GM06990 (cell line): ENCODE measurements around the gene ADAMTS12.
"Not testable (repeated sequence)": the region's sequence is repeated elsewhere in the genome, so short reads cannot be mapped to it uniquely, and the experiment has no call there.

Experiments used
- DNase-seq: peaks from one replicate; pipeline ENCODE4 v3.0.0-alpha.2; 2011; ENCODE audit not compliant: insufficient read length; ENCODE audit errors: extremely low read depth
- H3K27me3 ChIP-seq: replicated peaks from 2 replicates; pipeline ENCODE4 v1.6.0; 2011; ENCODE audit warnings: low read length; ENCODE audit not compliant: control insufficient read depth, insufficient read depth
- H3K36me3 ChIP-seq: 2 replicates; pipeline ENCODE4 v1.5.1; 2011; ENCODE audit warnings: low read length; ENCODE audit not compliant: control insufficient read depth, insufficient read depth
- H3K4me3 ChIP-seq: replicated peaks from 2 replicates; pipeline ENCODE4 v1.5.1; 2011; ENCODE audit warnings: low read depth, mild to moderate bottlenecking, control low read depth, low read length
- TF ChIP-seq, protein P1 (sequence below): IDR thresholded peaks from 2 replicates; pipeline ENCODE4 v1.5.1; 2011; ENCODE audit warnings: low read length, control low read depth, mild to moderate bottlenecking, inconsistent platforms; ENCODE audit not compliant: insufficient read depth, poor library complexity, severe bottlenecking

The ADAMTS12 gene

DNA sequence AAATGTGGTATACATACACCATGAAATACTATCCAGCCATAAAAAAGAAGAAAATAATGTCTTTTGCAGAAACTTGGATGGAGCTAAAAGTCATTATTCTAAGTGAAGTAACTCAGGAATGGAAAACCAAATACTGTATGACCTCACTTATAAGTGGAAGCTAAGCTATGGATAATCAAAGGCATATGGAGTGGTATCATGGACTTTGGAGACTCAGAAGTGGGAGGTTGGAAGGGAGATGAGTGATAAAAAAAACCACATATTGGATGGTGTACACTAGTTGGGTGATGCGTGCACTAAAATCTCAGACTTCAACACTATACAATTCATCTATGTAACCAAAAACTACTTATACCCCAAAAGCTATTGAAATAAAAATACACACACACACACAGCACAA, 24.5 kb downstream of the ADAMTS12 start:
- no peaks in the 10 kb centered on the region for H3K36me3 ChIP-seq
- no peak overlapping the region for H3K4me3 ChIP-seq
- no peak for DNase-seq
- H3K27me3 ChIP-seq = no peaks in the 10 kb centered on the region
- TF ChIP-seq, protein P1, sequence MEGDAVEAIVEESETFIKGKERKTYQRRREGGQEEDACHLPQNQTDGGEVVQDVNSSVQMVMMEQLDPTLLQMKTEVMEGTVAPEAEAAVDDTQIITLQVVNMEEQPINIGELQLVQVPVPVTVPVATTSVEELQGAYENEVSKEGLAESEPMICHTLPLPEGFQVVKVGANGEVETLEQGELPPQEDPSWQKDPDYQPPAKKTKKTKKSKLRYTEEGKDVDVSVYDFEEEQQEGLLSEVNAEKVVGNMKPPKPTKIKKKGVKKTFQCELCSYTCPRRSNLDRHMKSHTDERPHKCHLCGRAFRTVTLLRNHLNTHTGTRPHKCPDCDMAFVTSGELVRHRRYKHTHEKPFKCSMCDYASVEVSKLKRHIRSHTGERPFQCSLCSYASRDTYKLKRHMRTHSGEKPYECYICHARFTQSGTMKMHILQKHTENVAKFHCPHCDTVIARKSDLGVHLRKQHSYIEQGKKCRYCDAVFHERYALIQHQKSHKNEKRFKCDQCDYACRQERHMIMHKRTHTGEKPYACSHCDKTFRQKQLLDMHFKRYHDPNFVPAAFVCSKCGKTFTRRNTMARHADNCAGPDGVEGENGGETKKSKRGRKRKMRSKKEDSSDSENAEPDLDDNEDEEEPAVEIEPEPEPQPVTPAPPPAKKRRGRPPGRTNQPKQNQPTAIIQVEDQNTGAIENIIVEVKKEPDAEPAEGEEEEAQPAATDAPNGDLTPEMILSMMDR = no peak

DNA sequence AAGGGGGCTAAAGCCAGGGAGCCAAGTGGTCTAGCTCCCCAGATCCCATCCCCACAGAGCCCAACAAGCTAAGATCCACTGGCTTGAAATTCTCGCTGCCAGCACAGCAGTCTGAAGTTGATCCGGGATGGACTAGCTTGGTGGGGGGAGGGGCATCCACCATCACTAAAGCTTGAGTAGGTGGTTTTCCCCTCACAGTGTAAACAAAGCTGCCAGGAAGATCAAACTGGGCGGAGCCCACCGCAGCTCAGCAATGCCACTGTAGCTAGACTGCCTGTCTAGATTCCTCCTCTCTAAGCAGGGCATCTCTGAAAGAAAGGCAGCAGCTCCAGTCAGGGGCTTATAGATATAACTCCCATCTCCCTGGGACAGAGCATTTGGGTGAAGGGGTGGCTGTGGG, 32.6 kb downstream of the ADAMTS12 start:
- H3K4me3 ChIP-seq = peak overlapping the region; percentile 27; the same call in 1 of the 2 replicates
- H3K27me3 ChIP-seq, H3K36me3 ChIP-seq, DNase-seq: not testable (repeated sequence)

DNA sequence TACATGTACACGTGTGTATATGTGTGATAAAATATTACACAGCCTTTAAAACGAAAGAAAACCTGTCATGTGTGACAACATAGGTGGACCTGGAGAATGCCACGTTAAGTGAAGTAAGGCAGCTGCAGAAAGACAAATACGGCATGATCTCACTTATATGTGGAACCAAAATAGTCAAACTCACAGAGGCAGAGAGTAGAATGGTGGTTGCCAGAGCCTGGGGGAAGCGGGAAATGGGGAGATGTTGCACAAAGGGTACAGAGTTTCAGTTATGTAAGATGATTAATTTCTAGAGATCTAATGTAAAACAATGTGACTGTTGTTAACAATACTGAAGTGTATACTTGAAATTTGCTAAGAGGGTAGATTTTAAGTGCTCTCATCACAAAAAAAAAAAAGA, 34.8 kb downstream of the ADAMTS12 start:
- H3K27me3 ChIP-seq = no peaks in the 10 kb centered on the region

DNA sequence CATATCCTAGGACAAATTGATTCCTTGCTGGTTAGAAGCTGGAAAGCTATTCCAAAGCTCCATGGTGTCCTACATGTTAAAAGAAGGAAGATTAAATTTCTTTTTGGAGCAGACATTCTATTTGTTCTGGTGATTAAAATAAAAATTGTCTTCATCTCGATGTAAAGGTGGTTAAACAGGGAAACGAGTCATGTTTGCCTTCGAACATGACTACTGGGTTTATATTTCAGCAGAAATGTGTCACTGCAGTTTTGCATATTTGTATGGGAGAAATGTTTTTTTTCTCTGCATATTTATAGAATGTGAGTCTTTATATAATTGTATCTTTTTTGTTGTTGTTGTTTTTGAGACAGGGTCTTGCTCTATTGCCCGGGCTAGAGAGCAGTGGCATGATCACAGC, 36.4 kb downstream of the ADAMTS12 start:
- Histone ChIP-seq H3K4me3 (no peak overlapping the region), H3K27me3 (no peaks in the 10 kb centered on the region), H3K36me3 (no peaks in the 10 kb centered on the region)
- TF ChIP-seq, protein P1 = no peak
- DNase-seq = no peak

More for the DNA sequence above, 34.8 kb downstream of the ADAMTS12 start:
- H3K36me3 ChIP-seq = no peaks in the 10 kb centered on the region
- TF ChIP-seq, protein P1 = no peak
- DNase-seq = peak; percentile 72
- H3K4me3 ChIP-seq = peak overlapping the region; percentile 23

DNA sequence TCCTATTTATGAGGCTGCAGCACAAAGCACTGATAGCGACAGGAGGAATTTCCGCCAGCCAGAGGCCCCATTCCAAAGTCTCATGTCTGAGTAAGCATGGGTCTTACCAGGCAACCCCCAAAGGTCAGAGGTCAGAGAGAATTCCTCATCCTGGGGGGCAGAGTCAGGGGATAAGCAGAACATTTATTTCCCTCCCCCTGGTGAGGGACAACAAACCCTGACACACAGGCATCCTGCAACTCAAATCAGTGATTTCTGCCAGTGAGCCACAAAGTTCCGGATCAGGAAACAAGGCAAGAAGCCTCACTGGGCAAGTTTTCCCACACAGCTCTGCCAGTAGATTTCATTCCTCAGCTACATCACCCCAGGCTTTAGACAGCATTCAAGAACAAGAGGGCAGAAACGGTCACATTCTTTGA, 37.0 kb downstream of the ADAMTS12 start:
- TF ChIP-seq, protein P1 = no peak
- no peak for DNase-seq
- H3K4me3 ChIP-seq = no peak overlapping the region
- H3K27me3 ChIP-seq = no peaks in the 10 kb centered on the region
- H3K36me3 ChIP-seq = no peaks in the 10 kb centered on the region

DNA sequence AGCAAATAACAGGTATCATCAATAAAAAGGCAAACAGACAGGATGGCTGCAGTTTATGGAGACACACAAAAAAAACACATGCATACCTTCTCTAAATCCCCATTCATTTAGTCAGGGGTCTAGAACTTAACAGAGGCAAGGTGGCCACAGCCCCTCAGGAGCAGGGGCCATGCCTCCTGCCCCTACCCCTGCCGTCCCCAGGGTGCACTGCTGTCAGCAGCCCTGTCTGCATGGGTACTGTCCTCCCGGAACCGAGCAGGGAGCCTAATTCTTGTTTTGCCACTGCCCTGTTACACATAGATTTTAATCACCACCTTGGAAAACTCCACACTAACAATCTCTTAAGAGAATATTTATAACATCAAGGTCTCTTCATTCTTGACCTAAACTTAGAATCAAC, 39.0 kb downstream of the ADAMTS12 start:
- Histone ChIP-seq H3K36me3 (no peaks in the 10 kb centered on the region), H3K27me3 (no peaks in the 10 kb centered on the region), H3K4me3 (no peak overlapping the region)
- DNase-seq = no peak
- TF ChIP-seq, protein P1 = no peak
